HG03175 (cell line): ENCODE measurements around the gene AP2B1.
"Not testable (repeated sequence)": the region's sequence is repeated elsewhere in the genome, so short reads cannot be mapped to it uniquely, and the experiment has no call there.

Source experiments
- ATAC-seq: cut with Tn5 transposase; IDR thresholded peaks from one replicate; pipeline ENCODE4 v1.9.1; 2021; ENCODE audit warnings: mild to moderate bottlenecking, moderate library complexity; ENCODE audit not compliant: unreplicated experiment

The AP2B1 gene

GRCh38 chr17:35587074-35587961 lies at the start of gene AP2B1:
Gene AP2B1, plus strand, starts transcription at chr17:35587322. Its CDS starts 6,709 bp downstream, at chr17:35594031.
- peak; percentile 88 for ATAC-seq

- ATAC-seq = no peak
These were observed 49.5 kb upstream of the AP2B1 start, which contains the start of gene SLFN12L for GRCh38 chr17:35537601-35538141. Gene SLFN12L, minus strand, starts transcription at chr17:35537678. Its CDS starts 15,314 bp downstream, at chr17:35522364.

- ATAC-seq = no peak
These were observed 47.5 kb upstream of the AP2B1 start for GRCh38 chr17:35539659-35540026.

- ATAC-seq = no peak
These were observed 46.3 kb upstream of the AP2B1 start for GRCh38 chr17:35540589-35541404.

GRCh38 chr17:35541434-35541833 lies 45.7 kb upstream of the AP2B1 start:
- no peak for ATAC-seq

- ATAC-seq = no peak
These were observed 44.1 kb upstream of the AP2B1 start for GRCh38 chr17:35542990-35543389.

GRCh38 chr17:35543856-35544255 lies 43.3 kb upstream of the AP2B1 start:
- no peak for ATAC-seq

GRCh38 chr17:35545150-35545549 lies 42.0 kb upstream of the AP2B1 start:
- no peak for ATAC-seq

GRCh38 chr17:35546487-35546886 lies 40.6 kb upstream of the AP2B1 start:
- ATAC-seq = no peak

GRCh38 chr17:35548208-35548810 lies 38.8 kb upstream of the AP2B1 start:
- ATAC-seq = no peak

GRCh38 chr17:35548978-35549377 lies 38.1 kb upstream of the AP2B1 start:
- ATAC-seq = no peak

- no peak for ATAC-seq
These were observed 33.8 kb upstream of the AP2B1 start for GRCh38 chr17:35553310-35553709.

- no peak for ATAC-seq
These were observed 32.5 kb upstream of the AP2B1 start for GRCh38 chr17:35554668-35555067.

GRCh38 chr17:35555691-35556090 lies 31.4 kb upstream of the AP2B1 start:
- ATAC-seq = no peak

- ATAC-seq = no peak
These were observed 29.8 kb upstream of the AP2B1 start for GRCh38 chr17:35557353-35557752.

- ATAC-seq = no peak
These were observed 27.5 kb upstream of the AP2B1 start for GRCh38 chr17:35559495-35560210.

GRCh38 chr17:35560703-35561102 lies 26.4 kb upstream of the AP2B1 start, which contains the start of gene SLFN14:
Gene SLFN14, minus strand, starts transcription at chr17:35560819. Its CDS starts 2,757 bp downstream, at chr17:35558062.
- ATAC-seq = no peak

- not testable (repeated sequence) for ATAC-seq
These were observed 23.9 kb upstream of the AP2B1 start for GRCh38 chr17:35563181-35563580.

GRCh38 chr17:35566968-35567367 lies 20.2 kb upstream of the AP2B1 start:
- ATAC-seq = no peak

- no peak for ATAC-seq
These were observed 18.6 kb upstream of the AP2B1 start for GRCh38 chr17:35568561-35568960.
